HG03135 (cell line): Measurements from ENCODE around the gene CNST.
A peak's percentile ranks its signal among the peaks of the same experiment; 100 is the strongest.

ENCODE experiments used
- ATAC-seq: cut with Tn5 transposase; IDR thresholded peaks from one replicate; pipeline ENCODE4 v1.9.1; 2021; ENCODE audit warnings: mild to moderate bottlenecking, moderate library complexity; ENCODE audit not compliant: unreplicated experiment

CNST gene, protein sequence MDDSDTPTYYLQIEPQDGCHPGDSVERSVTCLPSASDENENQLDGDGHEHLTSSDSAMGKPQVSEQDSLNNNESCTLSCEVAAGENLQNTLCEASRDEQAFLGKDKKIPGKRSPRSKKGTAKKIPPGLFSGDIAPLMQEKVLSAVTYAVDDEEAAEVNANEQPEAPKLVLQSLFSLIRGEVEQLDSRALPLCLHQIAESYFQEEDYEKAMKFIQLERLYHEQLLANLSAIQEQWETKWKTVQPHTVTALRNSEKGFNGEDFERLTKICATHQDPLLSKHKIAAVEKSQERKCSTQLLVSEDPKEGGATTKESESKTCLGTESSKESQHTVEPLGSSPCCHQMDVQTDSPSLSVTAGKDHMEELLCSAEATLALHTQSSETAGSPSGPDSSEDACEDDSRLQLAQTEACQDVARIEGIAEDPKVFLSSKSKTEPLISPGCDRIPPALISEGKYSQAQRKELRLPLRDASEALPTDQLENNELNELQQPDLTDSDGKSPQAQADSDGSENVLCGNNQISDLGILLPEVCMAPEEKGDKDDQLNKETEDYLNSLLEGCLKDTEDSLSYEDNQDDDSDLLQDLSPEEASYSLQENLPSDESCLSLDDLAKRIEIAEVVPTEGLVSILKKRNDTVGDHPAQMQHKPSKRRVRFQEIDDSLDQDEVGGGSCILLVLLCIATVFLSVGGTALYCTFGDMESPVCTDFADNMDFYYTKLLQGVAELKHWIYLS

DNA sequence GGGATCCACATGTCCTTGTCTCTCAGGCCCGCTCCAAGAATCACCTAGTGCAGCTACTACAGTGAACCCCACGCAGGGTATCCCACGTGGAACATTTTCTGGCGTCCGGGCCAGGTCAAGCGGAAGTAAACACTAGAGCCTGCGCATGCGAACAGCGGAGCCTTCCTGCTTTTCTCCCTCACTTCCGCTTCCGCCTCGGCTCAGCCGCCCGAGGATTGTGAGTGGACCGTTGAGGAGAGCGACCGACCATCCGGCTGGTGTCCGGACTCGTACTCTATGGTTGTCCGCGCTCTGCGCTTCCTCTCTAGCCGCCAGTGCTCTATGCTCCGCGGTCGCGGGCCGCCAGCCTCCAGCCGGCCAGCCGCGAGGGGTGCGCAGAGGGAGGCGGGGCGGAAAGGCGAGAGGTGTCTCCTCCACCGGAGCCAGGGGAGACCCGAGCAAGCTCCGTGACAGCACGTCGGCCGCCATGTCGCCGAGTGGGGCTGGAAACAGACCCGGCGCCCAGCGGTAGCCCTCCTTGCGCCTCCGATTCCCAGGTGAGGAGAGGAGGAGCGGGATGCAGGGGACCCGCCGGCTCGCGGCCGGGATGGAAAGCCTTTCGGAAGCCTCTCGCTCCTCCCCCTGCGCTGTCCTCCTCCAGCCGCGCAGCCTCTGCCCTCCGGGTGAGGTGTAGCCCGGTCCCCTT lies at the start of gene CNST, which contains the start of gene TFB2M:
TSS of gene CNST (plus strand) at position 329 of the 685 bp plus-strand sequence. CDS start 25,107 bp downstream, outside the sequence.
TSS of gene TFB2M (minus strand) at position 134 of the 685 bp plus-strand sequence. CDS start at position 11, 123 bp downstream.
- ATAC-seq = peak; percentile 93

DNA sequence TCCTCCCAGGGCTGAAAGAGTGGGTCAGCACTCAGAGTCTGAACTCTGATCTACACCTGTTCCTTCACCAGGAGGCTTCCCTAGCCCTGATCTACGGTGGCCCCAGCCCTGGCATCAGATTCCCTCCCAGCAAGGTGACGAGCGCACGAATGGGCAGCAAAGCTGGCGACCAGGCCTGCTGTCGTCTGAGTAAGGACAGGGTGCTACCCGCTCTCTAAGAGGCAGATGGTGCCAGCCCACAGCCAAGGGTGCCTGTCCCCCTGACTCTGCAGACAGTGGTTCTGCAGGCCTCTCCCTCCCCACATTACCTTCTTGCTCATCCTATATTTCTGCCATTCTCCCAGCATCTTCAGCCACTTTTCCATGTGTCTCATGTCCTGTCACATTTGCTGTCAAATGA lies 48.9 kb upstream of the CNST start:
- no peak for ATAC-seq

DNA sequence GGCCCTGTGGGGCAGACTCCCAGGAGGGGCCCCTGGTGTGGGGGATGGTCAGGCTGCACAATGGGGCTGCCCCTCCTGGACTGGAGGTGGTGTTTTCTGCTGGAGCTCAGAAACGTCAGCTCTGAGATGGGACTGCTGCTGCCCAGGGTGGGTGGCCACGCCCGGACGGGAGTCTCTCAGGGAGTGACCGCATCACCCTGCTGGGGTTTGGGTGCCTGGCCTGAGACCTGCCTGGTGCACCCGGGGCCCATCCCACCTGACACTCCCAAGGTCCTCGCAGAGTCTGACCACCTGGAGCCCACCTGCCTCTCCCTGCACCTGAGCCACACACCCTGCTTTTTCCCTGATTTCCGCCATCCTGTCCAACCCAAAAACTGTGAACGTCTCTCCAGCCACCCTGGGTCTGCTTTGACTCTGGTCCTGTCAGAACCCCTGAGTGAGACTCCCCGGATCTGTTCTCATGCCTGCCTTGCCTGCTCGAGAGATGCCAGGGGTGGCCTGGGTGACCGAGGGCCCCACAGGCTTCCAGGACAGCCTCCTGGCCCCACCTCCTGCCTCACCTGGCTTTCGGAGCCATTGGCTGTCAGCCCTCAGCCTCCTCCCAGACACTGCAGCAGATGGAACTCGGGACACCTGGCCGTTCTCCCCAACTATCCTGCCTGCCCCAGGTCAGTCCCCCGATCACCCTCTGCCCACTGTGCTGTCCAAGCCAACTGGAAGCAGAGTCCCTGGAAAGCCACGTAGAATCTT lies 47.6 kb upstream of the CNST start:
- ATAC-seq = no peak

DNA sequence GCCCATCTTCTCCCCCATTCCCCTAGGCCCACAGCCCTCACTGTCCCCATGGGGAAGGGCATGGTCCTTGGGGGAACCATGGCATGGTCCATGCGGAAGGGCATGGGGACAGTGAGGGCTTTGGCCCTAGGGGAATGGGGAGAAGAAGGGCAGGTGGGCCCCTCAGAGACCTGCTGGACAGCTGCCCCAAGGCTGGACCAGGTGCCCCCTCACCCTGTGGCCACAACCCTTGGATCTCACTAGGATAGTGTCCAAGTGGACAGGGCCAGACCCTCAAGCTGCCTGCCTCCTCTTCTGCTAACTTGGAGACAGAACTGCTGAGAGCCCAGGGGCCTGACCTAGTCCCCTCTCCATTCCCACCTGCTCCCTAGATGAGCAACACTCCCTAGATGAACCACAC lies 46.7 kb upstream of the CNST start:
- ATAC-seq = no peak

DNA sequence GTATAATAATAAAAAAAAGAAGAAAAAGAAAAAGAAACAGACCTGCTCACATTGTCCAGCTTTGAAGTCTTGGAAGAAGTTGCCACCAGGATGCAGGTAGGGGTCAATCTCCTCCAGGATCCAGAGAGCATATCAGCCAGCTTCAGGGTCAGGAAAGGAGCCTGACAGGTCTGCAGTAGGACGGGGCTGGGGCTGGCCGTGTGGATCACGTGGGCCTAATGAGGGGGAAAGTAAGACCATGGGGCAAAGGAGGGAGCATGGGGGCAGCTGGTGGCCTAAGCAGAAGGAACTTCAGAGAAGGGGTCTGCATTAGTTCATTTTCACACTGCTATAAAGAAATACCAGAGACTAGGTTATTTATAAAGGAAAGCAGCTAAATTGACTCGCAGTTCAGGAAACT lies 39.9 kb upstream of the CNST start:
- ATAC-seq = no peak

DNA sequence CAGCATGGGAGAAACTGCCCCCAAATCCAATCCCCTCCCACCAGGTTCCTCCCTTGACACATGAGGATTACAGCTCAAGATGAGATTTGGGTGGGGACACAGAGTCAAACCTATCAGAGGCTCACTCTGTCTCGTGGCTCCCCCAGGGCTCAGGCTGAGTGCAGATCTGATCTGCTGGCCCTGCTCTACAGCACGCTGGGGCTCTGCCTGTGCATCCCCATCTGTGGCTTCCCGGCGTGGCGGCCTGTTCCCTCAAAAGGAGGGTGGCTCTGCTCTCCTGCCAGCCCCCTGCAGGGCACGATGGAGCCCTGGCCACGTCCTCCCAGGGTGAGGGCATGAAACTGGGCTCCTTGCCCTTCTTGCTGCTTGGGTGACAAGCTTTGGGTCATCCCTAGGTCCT lies 39.3 kb upstream of the CNST start:
- no peak for ATAC-seq

DNA sequence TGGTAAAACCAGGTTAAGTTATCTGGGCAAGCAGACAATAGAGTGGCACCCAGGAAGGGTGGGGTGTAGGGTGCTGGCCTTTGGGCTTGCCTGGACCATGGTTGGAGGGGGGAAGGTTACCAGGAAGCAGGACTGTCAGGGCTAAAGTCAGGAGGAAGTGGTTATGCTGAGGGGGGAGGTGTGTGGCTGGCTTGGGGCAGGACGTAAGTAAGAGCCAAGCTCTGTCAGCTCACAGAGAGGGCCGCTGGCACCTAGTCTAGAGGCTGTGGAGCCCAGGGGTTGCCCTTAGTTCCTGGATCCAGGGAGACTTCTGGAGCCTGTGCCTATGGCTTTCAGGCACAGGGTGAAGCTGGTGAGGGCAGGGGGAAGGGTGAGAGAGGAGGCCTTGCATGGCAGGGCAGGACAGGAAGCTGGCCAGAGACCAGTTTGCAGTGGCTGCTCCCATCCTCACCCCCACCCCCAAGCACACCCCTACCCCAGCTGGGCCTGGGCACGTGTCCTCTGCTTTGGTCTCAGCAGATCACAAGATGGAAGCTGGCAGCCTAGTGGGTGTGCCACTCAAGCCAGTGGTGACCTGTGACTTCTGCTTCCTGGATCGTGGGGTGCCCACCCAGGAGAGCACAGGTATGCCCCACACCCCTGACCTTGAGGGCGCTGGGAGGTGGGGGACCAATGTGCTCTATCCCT lies 38.7 kb upstream of the CNST start:
- ATAC-seq = no peak

DNA sequence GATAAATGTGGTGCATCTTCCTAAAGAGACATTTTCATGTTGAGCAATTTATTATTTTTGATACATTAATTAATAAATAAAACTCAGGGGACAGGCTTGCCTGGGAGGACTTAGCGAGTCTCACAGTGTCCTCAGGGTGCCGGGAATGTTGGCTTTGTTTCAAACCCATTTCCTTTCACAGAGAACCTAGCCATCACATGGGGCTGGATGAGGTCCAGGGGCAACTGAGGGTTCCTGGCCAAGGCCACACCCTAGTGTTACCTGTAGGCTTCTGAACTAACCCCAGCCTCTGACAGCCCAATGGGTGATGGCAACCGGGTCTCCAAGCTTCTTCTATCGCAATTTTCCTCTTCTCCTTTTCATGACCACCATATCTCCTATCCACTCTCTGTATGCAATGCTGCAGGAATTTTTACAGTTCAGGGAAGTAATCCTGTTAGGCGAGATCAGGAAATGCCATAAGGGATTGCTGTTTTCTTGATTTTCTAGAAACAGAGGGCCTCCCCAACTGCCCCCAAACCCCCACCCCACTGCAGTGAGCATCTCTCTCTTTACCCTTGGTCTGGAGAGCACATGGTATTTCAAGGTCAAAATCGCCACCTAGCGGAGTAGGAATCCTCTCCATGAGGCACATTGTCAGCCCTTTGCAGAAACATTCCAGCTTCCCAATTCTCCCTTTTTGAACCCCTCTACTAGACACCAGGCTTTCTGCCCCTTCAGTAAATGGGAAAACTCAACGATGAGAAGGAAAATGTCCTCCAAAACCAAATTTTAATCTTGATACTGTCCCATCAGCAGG lies 37.1 kb upstream of the CNST start:
- no peak for ATAC-seq

DNA sequence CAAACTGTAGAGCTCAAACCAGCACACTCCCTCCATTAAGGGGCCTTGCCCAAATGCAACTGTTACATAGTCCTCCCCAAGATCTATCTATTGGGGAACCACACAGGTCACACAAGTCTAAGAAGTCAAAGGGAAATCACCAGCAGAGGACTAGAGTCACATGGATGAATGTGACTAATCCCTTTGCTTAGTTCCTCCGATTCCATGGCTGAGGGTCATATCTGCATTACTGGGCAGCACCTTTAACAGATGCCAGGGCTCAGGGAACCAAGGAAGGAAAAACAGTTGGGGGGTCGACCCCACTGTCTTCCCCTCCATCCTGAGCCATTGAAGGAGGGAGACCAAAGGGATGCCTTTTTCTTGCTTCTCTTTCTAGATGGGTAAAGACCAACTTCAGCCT lies 35.8 kb upstream of the CNST start:
- no peak for ATAC-seq

DNA sequence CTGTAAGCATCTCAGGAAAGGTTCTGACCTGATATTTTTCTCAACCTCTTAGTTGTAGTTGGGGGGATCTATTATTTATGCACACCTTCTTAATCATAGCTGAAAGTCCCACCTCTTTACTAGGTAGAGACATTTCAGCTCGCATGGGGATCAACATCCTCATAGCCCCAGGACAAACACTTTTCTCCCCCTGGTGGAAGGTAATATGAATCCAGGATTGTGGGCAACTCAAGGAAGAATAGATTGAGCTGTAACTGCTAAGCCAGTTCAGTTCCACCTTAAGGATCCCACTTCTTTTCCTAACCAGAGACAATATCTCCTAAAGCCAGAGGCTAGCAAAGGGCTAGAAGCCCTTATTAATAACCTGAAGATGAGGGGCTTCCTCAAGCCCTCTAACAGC lies 33.7 kb upstream of the CNST start:
- no peak for ATAC-seq

DNA sequence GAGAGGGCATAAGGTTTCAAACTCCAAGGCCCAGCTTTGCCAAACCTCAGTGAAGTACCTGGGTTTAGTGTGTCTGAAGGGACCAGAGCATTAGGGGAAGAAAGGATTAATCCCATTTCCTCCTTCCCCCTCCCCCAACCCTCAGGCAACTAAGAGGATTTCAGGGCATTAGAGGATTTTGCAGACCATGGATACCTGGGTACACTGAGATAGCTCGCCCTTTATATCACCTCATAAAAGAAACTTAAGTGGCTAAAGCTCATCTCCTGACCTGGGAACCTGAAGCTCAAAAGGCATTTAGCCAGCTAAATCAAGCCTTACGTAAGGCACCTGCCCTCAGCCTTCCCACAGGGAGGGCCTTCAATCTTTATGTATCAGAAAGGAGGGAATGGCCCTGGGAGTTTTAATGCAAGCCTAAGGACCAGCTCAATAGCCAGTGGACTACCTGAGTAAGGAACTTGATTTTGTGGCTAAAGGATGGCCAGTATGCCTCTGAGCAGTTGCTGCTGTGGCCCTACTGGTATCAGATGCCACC lies 32.8 kb upstream of the CNST start:
- no peak for ATAC-seq

DNA sequence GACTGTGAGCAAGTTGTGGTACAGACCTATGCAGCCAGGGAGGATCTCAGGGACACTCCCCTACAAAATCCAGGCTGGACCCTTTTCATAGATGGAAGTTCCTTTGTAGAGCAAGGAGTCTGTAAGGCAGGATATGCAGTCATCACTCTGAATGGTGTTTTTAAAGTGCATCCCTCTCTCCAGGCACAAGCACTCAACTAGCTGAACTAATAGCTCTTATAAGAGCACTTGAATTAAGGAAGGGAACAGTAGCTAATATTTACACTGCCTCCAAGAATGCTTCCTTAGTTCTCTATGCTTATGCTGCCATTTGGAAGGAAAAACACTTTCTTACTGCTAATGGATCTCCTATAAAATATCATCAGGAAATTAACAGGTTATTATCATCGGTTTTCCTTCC lies 32.1 kb upstream of the CNST start:
- no peak for ATAC-seq

DNA sequence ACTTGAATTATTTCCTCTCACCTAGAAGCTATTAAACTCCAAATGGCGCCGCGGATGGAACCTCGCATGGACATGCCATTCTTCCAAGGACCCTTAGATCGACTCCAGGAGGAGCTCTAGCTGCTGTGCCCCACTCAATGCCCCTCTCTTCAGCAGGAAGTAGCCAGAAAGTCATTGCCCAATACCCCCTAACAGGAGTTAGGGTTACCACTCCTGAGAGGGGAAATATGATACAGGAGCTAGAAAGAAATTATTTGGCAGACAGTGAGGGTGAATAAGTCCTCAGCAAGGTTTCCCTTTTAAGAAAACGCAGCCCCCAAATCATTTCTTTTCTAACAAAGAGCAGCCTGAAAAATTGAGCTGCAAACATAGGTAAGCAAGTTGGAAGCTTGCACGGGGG lies 28.8 kb upstream of the CNST start:
- ATAC-seq = no peak

DNA sequence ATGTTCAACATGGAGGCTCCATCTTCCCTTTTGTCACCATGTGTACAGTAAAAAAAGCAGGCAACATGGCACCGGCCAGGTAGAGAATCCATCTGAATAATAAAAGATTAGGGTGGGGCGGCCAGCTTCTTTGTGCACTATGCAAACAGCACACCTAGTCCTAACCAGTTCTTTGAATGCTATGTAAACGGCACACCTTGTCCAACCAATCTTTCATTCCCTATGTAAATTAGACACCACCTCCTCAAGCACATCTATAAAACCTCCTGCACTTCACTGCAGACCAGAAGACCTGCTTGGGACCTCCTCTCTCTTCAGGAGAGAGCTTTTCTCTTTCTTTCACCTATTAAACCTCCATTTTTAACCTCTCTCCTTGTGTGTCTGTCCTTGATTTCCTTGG lies 28.4 kb upstream of the CNST start:
- no peak for ATAC-seq

DNA sequence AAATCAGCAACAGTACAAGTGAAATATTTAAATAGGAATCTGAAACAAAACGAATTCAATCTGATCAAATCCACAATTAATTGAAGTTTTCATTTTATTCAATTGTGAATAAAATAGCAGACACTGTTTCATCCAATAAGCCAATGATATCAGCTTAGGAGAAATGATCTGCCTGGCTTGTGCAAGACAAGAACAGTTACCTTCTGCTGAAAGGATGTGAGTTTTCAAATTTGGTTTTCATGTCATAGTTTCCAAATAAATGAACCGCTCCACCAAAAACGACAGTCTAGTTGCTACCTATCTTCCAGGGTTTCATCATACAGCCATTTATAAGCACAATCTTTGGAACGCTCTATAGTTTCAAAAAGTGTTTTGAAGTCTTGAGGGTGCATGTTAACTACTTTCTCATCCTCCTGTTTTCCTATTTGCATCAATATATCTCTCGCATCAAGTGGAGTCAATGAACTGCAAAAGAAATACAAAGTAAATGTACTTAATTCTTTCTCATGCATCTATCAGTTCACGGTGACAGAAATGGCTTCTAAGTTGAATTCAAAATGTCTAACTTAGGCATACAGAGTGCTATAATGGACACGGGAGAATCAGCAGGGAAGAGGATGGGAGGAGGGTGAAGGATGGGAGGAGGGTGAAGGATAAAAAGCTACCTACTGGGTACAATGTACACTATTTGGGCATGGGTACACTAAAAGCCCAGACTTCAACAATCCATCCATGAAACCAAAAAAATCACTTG lies 25.3 kb upstream of the CNST start:
- no peak for ATAC-seq

DNA sequence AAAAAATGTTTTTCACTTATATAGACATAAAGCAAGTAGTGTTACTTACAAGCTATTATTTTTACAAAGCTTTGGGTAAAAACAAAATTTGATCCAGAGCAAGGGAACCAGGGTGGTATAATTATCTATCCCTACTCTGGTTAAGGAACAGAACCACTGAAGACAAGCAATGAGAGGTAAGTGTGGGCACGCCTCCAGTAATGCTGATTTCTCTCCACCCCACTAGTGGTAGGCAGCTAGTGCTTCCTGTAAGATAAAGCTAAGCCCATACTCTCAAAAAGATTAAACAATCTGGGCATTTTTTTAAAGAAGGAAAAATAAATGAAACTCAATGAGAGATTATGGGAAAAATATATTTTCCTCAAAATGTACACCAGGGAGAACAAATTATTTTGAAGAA lies 22.3 kb upstream of the CNST start:
- no peak for ATAC-seq

DNA sequence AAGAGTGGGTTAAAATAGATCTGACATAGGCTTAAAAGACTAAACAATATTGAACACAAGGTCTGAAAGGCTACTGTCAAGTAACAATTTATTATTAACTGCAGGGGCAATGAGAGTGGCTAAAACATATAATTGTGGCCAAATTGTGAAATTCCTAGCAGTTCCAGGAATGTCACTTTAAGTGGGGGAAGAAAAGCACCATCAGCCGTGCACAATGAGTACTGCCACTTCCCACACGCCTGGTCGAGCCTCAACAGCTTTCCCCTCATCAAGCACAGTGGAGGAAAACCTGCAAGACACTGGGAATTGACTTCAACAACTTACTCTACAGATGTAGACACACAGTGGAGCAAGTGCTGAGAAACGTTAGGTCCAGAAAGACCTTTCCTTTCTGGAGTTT lies 16.6 kb upstream of the CNST start:
- ATAC-seq = no peak

DNA sequence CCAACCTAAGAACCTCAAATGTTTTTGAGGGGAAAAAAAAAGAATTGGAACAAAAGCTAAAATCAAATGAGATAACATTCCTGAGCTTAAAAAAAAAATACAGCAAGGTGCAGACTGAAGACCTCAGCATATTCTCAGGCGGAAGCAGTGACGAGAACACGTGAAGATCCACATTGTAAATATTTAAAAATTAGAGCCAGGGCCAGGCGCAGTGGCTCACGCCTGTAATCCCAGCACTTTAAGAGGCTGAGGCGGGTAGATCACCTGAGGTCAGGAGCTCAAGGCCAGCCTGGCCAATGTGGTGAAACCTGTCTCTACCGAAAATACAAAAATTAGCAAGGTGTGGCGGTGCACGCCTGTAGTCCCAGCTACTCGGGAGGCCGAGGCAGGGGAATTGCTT lies 15.9 kb upstream of the CNST start:
- no peak for ATAC-seq

DNA sequence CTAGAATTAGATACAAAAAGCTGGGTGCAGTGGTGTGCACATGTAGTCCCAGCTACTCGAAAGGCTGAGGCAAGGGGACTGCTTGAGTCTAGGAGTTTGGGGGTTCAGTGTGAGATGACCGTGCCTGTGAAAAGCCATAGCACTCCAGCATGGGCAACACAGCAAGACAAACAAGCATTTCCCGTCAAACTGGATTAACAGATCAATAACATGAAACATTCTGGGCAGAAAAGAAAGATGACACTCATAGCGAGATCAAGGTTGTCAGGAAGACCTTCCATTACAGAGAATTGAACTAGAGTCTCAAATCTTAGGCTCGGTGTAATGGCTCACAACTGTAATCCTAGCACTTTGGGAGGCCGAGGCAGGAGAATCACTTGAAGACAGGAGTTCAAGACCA lies 14.1 kb upstream of the CNST start:
- no peak for ATAC-seq
